Epithelial cell of proximal tubule (primary cell): ENCODE data around the gene CBX7. TPM values are rescaled to one million over a fixed set of nuclear protein-coding genes. Genes with fewer than 3 reads are reported as not detected.

Experiments used
- DNase-seq: peaks from one replicate; pipeline ENCODE4 v3.0.0-alpha.2; 2011; ENCODE audit warnings: low read depth
- H3K4me3 ChIP-seq: 2 replicates; pipeline ENCODE4 v1.5.1; 2011; ENCODE audit warnings: low read depth, mild to moderate bottlenecking, low read length
- total RNA-seq: library from RNA; depleted of rRNA; stranded (reverse); fragments of >200 nt; gene quantifications from 2 replicates; pipeline ENCODE4 v1.2.3, GENCODE V29; 2015
- TF ChIP-seq, protein P1 (sequence below): conservative IDR thresholded peaks from 2 replicates; pipeline ENCODE4 v1.5.1; 2012; ENCODE audit warnings: low read depth, mild to moderate bottlenecking, low read length

Gene CBX7
- total RNA-seq, 1 donor from 2014 or later: 5.8 TPM

DNA sequence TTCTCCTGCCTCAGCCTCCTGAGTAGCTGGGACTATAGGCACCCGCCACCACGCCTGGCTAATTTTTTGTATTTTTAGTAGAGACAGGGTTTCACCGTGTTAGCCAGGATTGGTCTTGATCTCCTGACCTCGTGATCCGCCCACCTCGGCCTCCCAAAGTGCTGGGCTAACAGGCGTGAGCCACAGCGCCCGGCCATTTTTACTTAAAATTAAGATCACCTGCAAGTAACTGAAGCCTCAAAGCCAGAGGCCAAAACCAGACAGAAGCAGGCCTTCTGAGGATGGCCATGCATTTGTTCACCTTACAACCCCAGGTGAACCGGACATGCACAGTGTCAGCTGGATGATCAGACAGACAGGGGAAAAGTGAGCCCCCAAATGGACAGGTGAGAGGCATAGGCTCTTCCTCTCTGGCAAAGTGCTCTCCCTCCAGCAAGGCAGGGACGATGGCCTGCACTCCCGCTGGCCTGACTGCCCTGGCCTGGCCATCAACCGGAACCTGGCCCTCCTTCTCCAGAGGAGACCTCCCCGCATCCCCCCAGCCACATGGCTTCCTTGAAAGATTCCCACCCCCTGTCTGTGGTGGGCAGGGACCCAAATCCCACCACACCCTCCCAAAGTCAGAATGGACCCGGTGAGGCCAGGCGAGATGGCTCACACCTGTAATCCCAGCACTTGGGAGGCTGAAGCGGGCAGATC is 29.6 kb downstream of the CBX7 start:
- no peak overlapping the region for H3K4me3 ChIP-seq
- TF ChIP-seq, protein P1, sequence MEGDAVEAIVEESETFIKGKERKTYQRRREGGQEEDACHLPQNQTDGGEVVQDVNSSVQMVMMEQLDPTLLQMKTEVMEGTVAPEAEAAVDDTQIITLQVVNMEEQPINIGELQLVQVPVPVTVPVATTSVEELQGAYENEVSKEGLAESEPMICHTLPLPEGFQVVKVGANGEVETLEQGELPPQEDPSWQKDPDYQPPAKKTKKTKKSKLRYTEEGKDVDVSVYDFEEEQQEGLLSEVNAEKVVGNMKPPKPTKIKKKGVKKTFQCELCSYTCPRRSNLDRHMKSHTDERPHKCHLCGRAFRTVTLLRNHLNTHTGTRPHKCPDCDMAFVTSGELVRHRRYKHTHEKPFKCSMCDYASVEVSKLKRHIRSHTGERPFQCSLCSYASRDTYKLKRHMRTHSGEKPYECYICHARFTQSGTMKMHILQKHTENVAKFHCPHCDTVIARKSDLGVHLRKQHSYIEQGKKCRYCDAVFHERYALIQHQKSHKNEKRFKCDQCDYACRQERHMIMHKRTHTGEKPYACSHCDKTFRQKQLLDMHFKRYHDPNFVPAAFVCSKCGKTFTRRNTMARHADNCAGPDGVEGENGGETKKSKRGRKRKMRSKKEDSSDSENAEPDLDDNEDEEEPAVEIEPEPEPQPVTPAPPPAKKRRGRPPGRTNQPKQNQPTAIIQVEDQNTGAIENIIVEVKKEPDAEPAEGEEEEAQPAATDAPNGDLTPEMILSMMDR: no peak
- DNase-seq: no peak

DNA sequence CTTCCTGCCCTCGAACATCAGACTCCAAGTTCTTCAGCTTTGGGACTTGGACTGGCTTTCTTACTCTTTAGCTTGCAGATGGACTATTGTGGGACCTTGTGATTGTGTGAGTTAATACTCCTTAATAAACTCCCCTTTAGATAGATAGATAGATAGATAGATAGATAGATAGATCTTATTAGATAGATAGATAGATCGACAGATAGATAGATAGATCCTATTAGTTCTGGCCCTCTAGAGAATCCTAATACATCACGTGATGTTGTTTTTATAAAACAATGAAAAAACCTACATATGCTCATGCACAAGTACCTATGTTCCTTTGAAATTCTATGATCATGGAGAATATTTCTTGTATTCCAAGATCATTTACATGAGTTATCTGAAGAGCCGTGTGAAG is 31.5 kb downstream of the CBX7 start:
- no peak overlapping the region for H3K4me3 ChIP-seq
- DNase-seq: no peak

DNA sequence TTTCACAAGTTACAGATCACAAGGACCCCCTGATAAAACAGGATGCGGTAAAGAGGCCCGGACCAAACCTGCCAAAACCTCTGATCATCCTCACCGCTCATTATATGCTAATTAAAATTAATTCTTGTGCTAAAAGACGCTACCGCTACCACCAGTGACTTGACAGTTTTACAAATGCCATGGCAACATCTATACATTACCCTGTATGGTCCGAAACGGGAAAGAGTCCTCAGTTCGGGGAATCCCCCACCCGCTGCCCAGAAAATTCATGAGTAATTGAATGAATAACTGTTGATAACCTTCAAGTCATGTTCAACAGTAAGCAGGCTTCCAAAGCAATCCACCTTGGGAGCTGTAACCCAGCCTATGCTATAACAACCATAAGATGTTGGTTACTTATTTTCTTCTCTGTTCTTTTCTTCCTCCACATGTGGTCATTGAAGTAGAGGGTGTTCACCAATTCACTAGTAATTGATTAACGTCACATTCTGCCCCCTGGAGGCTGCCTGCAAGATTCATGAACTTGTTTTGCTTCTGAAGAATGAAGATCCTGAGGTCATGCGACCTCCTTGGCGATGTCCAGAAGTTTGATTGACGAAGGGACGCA is 34.8 kb downstream of the CBX7 start:
- DNase-seq: no peak
- no peak overlapping the region for H3K4me3 ChIP-seq
- TF ChIP-seq, protein P1: peak; percentile 73

More for the DNA sequence above, 31.5 kb downstream of the CBX7 start:
- TF ChIP-seq, protein P1: no peak

GRCh38 chr22:39115977-39116621 is 36.4 kb downstream of the CBX7 start:
- H3K4me3 ChIP-seq: no peak overlapping the region
- DNase-seq: no peak
- TF ChIP-seq, protein P1: no peak

DNA sequence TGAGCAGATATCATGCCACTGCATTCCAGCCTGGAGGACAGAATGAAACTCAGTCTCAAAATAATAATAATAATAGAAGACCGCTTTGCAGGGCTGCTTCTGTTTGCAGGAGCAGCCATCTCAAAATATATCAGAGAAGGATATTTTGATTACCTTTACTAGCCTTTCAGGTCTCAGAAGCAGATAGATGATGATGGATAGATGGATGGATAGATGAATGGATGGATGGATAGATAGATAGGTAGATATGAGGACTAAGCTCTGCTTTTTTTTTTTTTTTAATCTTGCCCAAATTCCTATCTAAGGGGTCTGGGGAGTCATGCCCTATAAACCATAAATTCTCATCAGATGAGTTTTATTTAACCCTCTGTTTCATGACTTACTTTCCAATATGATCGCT is 36.9 kb downstream of the CBX7 start:
- TF ChIP-seq, protein P1: no peak
- DNase-seq: no peak

DNA sequence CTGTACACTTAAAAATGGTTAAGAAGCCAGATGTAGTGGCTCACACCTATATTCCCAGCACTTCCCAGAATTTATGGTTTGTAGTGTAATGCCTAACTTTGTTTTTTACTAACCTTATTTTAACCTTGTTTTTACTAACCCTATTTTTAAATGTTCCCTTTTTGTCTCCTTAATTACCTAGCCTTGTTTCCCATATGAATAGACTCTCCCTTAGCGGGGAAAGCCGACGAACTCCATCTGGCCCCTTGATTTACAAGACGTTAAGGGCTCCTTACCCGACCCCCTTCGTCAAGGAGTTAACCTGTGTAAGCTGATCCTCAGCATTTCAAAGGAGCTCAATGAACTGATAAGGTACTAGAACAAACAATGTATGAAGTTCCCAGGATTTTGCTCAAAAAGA is 38.4 kb downstream of the CBX7 start:
- TF ChIP-seq, protein P1: no peak
- no peak for DNase-seq
- no peak overlapping the region for H3K4me3 ChIP-seq

More for the DNA sequence above, 36.9 kb downstream of the CBX7 start:
- H3K4me3 ChIP-seq: no peak overlapping the region
